GM21390 (cell line): ENCODE data around the gene MUC2.

Source experiments
- ATAC-seq: cut with Tn5 transposase; IDR thresholded peaks from one replicate; pipeline ENCODE4 v1.9.1; 2021; ENCODE audit not compliant: unreplicated experiment

Gene MUC2

DNA sequence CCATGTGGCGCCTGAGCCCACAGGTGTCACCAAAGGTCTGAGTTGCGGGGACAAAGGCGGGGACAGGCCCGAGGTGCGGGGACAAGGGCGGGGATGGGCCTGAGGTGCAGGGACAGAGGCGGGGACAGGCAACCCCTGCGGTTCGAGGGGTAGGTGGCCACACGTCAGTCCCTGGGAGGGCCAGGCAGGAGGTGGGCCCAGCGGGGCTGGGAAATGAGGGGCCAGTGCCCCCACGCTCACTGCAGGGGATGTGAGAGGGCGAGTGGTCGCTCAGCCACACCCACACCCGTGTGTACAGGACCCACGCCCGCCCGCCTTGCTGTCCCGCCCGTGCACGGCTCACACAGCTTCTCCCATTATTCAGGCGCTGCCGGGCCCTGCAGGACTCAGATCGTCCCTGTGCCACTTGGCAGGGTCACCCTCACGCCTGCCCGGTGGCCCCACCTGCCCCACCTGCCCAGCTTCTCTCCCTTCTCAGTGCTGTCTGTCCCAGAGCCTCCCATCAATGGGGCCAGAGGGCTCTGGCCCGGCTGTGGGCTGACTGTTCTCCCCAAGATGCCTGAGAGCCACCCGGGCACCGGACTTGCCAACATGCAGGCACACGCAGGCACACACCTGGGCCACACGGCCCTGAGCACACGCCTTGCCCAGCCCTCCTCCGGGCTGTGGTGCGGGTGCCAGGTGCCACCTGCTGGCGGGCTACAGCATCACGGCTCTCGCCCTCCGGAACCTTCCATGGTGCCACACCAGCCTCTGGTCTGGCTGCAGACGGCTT, 23.9 kb upstream of the MUC2 start:
- peak; percentile 75 for ATAC-seq

DNA sequence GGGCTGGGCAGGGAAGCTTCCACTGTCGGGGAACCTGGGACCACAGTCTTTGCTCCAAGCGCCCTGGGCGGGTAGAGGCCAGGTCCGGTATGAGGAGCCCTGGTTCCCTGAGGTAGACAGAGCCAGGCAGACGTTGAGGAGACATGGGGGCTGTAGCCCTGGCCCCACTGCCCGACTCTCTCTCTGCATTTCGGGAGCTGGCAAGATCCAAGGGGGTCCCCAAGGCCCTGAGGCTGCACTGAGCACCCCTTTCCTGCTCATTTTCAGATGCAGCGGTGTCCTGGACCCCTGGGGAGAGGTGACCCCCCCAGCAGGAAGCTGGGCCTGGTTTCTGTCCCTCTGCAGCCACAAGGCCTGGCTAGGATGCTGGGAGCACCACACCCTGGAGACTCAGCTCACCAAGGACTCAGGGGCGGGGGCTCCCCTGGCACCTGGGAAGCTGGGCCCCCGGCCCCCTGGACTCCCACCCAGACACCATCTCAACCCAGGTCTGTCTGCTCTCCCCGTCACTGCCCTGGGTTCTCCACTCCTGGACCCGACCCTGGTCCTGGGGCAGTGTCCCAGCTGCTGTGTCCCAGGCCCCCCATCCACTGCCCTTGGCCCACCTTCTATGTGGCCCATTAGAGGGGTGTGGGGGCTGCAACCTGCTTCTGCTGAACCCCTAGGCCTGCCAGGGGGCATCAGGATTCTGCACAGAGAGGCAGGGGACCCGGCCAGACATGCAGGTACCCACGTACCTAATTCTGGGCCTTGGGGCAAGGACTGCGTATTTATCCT, 23.1 kb upstream of the MUC2 start:
- no peak for ATAC-seq

DNA sequence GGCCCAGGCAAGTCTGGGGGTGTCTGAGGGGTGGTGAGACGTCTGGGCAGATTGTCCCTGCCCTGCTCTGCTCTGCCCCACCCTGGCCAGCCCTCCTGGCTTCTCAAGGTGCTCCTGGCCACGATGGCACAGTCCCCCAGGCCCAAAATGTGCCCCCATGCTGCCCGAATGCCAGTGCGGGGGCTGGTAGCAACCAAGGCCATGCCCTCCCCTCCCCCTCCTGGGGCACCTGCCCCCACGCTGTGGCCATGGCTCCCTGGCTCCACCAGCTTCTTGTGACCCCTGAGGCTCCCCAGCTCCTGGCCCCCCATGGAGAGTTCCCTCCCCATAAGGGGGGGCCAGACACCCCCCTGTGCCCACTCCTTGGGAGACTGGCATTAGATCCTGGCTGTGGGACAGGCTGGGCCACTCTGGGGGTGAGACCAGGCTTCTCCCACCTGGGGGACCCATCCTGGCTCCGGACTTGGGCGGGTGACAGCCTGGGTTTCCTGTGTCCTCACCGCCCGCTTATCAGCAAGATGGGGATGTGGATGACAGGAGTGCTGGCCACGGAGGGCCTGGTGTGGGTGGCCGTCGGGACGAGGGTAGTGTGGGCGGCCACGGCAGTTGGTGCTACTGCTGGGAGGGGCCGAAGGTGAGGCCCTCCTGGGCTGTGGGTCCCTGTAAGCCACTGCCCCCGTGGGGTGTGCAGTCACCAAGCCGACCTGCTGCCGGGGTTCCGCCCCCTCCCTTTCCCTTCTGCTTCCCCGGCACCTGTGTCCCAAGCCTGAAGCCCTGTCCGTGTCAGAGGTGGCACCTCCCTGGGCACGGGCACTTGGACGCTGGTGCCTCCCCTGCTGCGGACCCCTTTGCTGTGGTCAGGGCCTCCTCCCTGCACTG, 22.3 kb upstream of the MUC2 start:
- no peak for ATAC-seq

DNA sequence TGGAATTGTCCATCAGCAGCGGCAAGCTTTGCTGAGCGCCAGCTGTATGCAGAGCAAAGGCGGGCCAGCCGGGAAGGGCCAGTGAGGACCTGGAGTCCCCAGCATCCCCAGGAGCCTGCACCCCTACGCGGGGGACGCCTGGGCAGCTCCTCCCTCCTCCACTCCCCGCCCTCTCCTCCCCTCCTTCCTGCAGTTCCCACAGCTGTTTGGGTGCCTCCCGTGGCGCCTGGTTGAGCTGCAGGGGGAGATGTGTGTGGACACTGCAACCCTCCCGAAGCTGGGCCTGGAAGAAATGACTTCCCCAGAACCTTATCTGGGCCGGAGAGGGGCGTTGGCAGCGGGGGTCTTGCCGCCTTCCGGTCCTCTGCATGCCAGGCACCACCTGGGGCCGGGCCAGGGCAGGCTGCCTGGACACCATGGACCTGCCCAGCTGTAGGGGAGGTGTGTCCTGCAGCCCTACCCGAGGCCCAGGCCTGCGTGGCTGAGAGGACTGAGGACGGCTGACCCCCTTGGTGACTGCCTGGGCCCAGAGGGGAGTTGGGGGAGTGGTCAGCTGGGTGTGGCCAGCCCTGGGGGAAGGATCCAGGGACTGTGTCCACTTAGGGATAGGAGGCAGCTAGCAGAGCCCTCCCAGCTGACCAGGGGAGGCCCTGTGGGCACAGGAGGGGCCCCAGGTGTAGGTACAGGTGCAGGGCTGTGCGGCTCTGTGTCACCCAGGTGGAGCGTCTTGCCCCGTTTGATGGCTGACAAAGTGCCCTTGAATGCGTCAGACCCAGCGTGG, 21.4 kb upstream of the MUC2 start:
- no peak for ATAC-seq

DNA sequence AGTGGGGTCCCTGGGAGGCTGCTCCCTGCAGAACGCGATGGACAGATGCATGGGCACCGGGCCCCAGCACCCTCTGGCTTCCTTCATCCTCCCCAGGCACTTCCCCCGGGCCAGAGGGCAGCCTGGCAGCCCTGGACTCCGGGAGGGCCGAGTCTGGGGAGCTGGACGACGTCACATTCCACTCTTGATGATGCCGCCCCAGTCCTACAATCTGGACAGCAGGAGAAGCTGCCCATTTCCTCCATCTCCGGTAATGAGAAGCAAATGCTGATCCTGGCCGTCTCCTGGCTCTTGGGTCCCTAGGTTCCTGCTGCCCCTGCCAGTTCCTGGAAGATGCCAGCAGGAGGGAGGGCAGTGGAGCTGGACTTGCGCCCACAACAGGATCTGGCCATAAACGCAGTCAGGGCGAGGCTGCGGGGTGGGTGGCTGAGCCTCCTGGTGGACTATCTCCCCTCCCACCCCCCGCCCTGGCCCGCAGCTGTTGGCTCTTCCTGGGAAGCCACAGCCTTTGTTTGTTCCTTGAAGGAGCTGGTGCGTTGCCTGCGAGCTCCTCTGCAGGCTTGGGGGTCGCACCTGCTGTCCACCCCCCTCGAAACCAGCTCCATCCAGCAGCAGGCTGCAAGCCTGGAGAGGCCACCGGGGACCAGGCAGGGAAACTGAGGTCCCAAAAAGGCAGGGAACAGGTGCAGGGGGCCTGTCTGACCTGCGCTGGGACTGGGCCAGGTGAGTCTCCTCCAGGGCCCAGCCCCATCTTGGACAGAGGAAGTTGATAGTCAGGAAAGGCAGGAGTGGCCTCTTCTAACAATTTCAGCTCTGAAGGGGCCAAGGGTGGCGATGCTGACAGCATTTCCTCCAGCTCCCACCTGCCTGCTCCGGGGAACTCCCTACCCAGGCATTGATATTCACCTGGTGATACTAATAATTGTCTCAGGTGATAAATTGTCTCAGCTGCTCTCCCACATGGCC, 20.2 kb upstream of the MUC2 start:
- ATAC-seq: no peak

DNA sequence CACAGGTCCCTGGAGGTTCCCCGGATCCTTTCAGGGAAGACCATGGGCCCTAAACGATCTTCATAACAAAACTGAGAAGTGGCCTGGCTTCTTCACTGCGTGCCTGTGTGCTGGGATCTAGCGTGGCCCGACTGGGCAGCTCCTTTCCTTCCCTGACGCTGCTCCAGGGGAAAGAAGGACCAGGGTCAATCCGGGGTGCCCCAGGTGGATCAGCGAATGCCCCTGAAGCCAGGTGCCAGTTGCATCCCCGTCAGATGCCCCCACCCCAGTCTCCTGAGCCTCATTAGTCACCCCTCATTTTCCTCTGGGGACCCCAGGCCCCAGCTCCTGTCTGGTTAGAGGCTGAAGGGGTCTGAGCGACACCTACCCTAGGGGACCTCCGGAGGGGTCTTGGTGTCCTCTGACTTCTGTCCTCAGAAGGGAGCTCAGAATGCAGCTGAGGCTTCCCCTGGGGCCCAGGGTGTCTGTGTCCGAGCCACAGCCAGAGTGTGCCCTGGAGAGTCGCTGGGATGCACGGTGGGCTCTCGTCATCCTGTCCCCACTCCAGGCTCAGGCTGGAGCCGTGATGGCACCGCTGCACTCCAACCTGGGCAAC, 19.5 kb upstream of the MUC2 start:
- no peak for ATAC-seq

DNA sequence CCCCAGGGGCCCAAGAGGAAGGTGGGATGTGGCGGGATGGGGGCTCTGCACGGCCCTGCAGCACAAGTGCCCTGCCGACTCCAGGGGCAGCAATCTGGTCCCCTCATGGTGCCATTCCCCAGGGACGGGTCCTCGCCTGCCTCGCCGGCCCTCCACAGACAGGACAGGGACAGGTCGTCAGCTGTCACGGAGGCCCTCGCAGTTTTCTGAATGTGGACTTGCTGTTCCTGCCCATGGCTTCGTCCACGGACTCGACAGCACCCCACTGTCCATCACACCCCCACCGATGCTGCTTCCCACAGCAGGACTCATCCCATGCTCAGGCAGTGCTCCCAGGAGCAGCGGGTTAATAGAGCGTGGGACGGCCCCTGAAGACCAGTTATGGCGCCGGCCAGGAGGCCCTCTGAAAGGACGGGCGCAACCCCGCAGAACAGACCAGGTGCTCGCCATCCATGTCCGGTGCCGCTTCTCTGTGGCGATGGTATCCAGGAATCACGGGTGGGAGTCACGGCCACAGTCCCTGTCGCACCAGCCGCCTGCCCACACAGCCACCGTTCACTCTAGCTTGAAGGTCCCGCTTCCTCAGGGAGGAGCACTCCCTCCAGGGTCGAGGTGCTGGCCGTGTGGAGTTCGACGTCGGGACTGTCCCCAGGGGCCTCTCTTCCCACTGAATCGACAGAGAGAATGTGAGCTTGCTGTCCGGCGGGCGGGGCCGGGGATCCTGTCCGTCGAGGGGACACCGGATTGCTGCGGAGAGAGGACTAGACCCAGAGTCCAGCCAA, 18.5 kb upstream of the MUC2 start:
- no peak for ATAC-seq

DNA sequence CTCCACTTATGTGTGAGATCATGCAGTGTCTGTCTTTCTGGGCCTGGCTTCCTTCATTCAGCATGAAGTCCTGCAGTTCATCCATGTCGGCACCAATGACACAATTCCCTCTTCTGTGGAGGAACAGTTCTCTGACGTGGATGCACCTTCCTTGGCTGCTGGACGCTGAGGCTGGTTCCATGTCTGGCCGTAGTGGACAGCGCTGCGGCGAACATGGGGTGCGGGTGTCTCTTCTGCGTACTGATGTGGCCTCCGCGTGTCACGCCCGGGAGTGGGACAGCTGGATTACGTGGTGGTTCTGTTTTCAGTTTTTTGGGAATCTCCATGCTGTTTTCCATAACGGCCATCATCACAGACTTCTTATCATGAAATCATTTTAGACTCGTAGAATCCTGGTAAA, 16.9 kb upstream of the MUC2 start:
- ATAC-seq: no peak

DNA sequence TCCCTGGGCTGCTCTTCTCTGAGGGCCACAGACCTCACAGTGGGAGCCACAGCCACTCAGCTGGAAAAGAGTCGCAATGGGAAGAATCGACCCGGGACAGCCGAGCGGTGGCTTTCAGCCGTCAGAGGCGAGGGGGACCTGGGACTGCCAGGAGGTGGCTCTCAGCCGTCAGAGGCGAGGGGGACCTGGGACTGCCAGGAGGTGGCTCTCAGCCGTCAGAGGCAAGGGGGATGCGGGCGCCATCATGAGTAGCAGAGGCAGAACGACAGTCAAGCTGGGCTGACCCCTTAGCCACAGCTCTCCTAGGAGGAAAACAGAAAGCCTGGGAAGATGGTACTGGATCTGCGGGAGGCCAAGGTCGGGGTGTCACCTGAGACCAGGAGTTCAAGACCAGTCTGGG, 14.9 kb upstream of the MUC2 start:
- no peak for ATAC-seq

DNA sequence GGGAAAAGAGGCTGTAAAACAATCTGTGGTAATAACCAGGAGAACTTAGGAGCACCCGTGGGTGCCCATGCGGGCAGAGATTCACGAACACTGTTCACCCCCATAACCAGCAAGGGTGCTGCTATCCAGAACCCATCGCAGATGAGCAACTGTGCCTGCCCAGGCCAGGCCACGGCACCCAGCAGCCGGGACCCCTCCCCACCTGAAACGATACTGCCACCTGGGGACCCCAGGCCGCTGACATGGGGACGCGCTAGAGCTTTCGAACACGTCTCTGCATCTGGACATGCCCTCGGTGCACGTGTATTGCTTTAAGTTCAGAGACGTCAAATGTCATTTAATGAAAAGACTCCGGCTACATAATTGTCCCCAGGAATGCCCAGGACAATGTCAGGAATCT, 14.3 kb upstream of the MUC2 start:
- ATAC-seq: no peak

DNA sequence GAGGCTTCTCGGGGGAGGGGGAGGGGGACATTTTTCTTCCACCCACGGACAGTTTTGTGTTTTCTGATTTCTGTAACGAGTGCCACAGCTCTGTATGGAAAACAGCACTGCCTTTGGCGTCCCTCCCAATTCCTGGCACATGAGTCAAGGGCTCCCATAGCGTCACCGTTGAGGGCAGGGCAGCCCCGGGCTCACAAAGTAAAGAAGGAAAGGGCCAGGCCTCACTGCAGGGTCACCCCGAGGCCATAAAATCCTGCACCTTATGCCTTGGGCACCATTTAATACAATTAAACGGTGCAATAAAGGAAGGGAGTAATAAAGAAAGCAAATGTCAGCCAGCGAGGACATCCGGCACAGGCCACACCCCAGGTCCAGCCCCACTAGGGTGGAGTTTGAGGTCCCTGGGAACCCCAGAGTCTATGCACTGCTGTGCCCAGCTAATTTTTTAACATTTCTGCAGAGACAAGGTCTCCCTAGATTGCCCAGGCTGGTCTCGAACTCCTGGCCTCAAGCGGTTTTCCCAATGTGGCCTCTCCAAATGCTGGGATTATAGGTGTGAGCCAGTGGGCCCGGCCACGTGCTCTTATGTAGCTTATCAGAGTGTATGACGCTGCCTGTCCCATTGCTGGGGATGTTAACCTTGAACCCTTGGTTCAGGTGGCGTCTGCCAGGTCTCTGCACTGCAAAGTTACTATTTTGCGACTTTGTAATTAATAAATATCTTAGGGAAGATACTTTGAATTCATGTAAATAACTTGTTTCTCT, 13.6 kb upstream of the MUC2 start:
- ATAC-seq: no peak

DNA sequence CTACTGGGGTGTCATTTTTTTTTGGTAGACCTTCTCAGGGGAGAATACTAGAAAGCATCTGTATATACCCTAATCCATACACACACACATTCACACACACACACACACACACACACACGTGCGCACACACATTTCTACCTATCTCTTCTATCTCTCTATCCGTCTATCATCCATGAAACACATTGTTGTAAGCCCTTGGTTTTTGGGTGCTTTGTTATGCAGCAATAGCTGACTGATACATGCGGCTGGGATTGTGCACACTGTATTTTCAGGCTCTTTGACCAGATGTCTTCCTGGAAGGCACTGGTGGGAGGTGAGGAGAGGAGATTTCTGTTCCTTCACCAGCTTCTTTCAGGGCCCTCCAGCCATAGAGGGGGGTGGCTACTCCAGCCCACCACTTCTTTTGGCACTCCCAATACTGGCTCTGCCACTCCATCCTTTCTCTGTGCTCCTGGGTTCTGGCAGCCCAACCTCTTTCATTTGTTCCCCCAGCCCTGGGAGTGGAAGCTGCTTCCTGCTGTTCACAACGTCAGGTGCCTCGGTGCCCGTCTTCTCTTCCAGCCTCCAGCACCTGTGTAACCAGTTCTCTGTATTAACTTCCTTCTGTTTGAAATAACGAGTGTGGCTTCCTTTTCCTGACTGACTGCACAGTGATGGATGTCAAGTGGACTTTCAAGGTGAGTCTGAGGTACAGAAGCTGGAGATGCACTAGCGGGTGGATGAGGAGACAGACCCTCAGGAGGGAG, 12.4 kb upstream of the MUC2 start:
- ATAC-seq: no peak

DNA sequence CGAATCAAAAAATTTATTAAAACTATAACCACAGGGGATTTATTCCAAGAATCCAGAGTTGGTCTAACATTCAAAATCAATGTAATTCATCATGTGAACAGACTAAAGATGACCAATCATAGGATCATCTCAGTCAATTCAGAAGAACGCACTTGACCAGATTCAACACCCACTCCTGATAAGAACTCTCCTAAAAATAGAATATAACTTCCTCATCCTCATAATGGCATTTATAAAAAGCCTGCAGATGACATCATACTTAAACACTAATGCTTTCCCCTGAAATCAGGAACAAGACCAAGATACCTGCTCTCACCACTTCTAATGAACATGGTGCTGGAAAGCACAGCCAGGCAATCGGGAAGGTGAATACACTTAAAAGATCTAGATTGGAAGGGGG, 10.5 kb upstream of the MUC2 start:
- no peak for ATAC-seq

DNA sequence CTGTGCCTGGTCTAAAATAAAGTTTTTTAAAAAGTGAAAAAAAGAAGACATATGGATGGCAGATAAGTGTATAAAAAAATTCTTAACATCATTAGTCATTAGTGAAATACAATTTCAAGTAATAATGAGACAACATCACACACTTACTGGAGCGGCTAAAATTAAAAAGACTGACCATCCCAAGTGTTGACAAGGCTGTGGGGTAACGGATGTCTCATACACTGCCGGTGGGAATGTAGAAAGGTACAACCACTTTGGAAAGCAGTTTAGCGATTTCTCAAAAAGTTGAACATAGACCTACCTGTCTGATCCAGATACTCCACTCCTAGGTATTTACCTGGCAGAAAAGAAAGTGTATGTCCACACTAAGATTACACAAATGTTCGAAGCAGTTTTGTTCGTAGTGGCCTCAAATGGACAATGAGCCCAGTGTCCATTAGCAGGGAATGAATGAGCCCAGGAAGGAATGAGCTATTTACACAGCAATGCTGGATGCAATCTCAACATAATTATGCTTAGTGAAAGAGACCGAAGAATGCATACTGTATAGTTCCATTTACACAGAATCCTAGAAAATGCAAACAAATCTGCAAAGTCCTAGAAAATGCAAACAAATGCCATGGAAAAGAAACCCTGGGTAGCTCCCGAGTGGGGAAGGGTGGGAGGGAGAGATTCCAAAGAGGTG, 6.7 kb upstream of the MUC2 start:
- no peak for ATAC-seq

DNA sequence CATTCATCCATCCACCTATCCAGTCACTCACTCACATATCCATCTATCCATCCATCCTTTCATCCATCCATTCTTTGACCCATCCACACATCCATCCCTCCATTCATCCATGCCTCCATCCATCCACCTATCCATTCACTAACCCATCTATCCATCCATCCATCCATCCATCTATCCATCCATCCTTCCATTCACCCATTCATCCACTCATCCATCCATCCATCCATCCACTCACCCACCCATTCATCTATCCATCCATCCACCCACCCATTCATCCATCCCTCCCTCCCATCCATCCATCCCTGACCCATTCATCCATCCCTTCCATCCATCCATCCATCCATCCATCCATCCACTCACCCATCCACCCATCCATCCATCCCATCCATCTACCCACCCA, 4.9 kb upstream of the MUC2 start:
- no peak for ATAC-seq
